ENCODE measurements around the gene DOCK10. TPM values are rescaled to one million over a fixed set of nuclear protein-coding genes. Genes with fewer than 3 reads are reported as not detected.

Gene DOCK10
- total RNA-seq, 2 donors from 2014 or later, result 2.0 to 3.4 TPM

- DNase-seq (no peak), ATAC-seq (no peak)
- H3K27ac ChIP-seq, result no peak overlapping the region
- TF ChIP-seq CTCF (IDR thresholded peaks at IDR 0.05) (no peak), POLR2A (IDR thresholded peaks at IDR 0.05) (no peak)
- no peaks in the 10 kb centered on the region for H3K9me3 ChIP-seq
- H3K4me3 ChIP-seq, result no peak overlapping the region
- H3K36me3 ChIP-seq (replicated peaks in 1 of 2; ENCODE audit: insufficient read depth in 1 of 2, low read depth in 2 of 2), result no peaks in the 10 kb centered on the region
- H3K27me3 ChIP-seq, result no peaks in the 10 kb centered on the region
- no peaks in the 10 kb centered on the region for H3K4me1 ChIP-seq
- intact Hi-C loops (cut with DNase I), result no loop called here
- WGBS, 2 donors, result 40 to 53% methylated on average over 5 of the region's 5 CpGs
Observed at GRCh38 chr2:225002656-225003045, 39.6 kb downstream of the DOCK10 start.

- no peak overlapping the region for H3K4me3 ChIP-seq
- no peaks in the 10 kb centered on the region for H3K9me3 ChIP-seq
- H3K4me1 ChIP-seq, result no peaks in the 10 kb centered on the region
- no peaks in the 10 kb centered on the region for H3K27me3 ChIP-seq
- peak; percentile 30 for ATAC-seq
- intact Hi-C loops (cut with DNase I), result no loop called here
- DNase-seq, result peak in 3 of 4 donors; percentile 31 to 54 (median 35)
- H3K27ac ChIP-seq, result no peak overlapping the region
- 49 to 52% methylated on average over 6 of the region's 6 CpGs for WGBS, 2 donors
- TF ChIP-seq POLR2A (IDR thresholded peaks at IDR 0.05) (no peak), CTCF (IDR thresholded peaks at IDR 0.05) (peak; percentile 25 to 54 (median 46))
- no peaks in the 10 kb centered on the region for H3K36me3 ChIP-seq (replicated peaks in 1 of 2; ENCODE audit: insufficient read depth in 1 of 2, low read depth in 2 of 2)
Observed at GRCh38 chr2:225002039-225002655, 40.1 kb downstream of the DOCK10 start.

- no peaks in the 10 kb centered on the region for H3K9me3 ChIP-seq
- 43 to 51% methylated on average over 3 of the region's 3 CpGs for WGBS, 2 donors
- no peak for ATAC-seq
- no peak overlapping the region for H3K4me3 ChIP-seq
- no peak overlapping the region for H3K27ac ChIP-seq
- no peaks in the 10 kb centered on the region for H3K36me3 ChIP-seq (replicated peaks in 1 of 2; ENCODE audit: insufficient read depth in 1 of 2, low read depth in 2 of 2)
- DNase-seq, result peak in 1 of 4 donors; percentile 7
- H3K27me3 ChIP-seq, result no peaks in the 10 kb centered on the region
- H3K4me1 ChIP-seq, result no peaks in the 10 kb centered on the region
- TF ChIP-seq CTCF (IDR thresholded peaks at IDR 0.05), result no peak
- no peak for TF ChIP-seq POLR2A (IDR thresholded peaks at IDR 0.05)
- intact Hi-C loops (cut with DNase I), result no loop called here
Observed at GRCh38 chr2:224999754-225000153, 42.5 kb downstream of the DOCK10 start.

- WGBS, 2 donors, result 17 to 29% methylated on average over 1 of the region's 1 CpG
- H3K4me1 ChIP-seq, result no peaks in the 10 kb centered on the region
- H3K27me3 ChIP-seq, result no peaks in the 10 kb centered on the region
- no peaks in the 10 kb centered on the region for H3K9me3 ChIP-seq
- intact Hi-C loops (cut with DNase I), result no loop called here
- ATAC-seq (no peak), DNase-seq (no peak)
- H3K4me3 ChIP-seq, result no peak overlapping the region
- no peak overlapping the region for H3K27ac ChIP-seq
- TF ChIP-seq POLR2A (IDR thresholded peaks at IDR 0.05) (no peak), CTCF (IDR thresholded peaks at IDR 0.05) (no peak)
- H3K36me3 ChIP-seq (replicated peaks in 1 of 2; ENCODE audit: insufficient read depth in 1 of 2, low read depth in 2 of 2), result no peaks in the 10 kb centered on the region
Observed at GRCh38 chr2:224999321-224999720, 42.9 kb downstream of the DOCK10 start.

DNA sequence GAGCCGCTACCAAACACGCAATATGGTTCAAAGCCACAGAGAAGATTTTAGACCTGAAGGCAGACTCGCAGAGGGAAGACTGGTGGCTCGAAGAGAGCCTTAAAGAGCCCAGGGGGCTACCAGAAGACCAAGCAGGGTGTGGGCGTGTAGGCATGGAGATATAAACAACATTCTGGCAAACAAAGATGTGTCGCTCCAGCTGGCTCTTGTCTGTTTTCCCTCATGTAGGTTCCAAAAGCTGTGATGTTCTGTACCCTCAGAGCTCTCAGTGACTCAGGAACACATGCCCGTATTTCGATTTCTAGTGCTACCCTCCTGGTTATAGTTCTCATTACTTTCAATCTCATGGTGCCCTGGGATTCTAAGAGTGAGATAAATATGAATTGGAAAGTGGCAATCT, 44.5 kb downstream of the DOCK10 start:
- 69 to 76% methylated on average over 8 of the region's 8 CpGs for WGBS, 2 donors
- Histone ChIP-seq H3K4me1 (no peaks in the 10 kb centered on the region), H3K27me3 (no peaks in the 10 kb centered on the region), H3K9me3 (no peaks in the 10 kb centered on the region), H3K4me3 (no peak overlapping the region), H3K36me3 (replicated peaks in 1 of 2; ENCODE audit: insufficient read depth in 1 of 2, low read depth in 2 of 2) (no peaks in the 10 kb centered on the region), H3K27ac (no peak overlapping the region)
- intact Hi-C loops (cut with DNase I), result no loop called here
- TF ChIP-seq CTCF (IDR thresholded peaks at IDR 0.05) (no peak), POLR2A (IDR thresholded peaks at IDR 0.05) (no peak)
- ATAC-seq (no peak), DNase-seq (no peak)
